ENCODE data around the gene CST9L.

GRCh38 chr20:23550227-23550626 lies 18.1 kb downstream of the CST9L start:
- TF ChIP-seq POLR2AphosphoS5 (IDR thresholded peaks at IDR 0.05; ENCODE audit: borderline replicate concordance, low read depth, low read length) (no peak), EZH2 (IDR thresholded peaks at IDR 0.05) (no peak), FOXP2 (optimal IDR thresholded peaks at IDR 0.05; ENCODE audit: control extremely low read depth, extremely low read length, insufficient read depth) (no peak)

Measured in SK-N-MC (cell line).